Inferior parietal cortex (tissue), 1 donor: ENCODE data around the gene SKIC2.

Source experiments
- DNase-seq: peaks from one replicate; pipeline ENCODE4 v3.0.0-alpha.2; 2016; ENCODE audit errors: extremely low spot score

Gene SKIC2

GRCh38 chr6:31945507-31946369 lies 13.2 kb upstream of the SKIC2 start, which contains the start of gene CFB:
CFB (plus strand) TSS chr6:31946095; CDS start chr6:31946222, 127 bp downstream.
- DNase-seq = no peak

- DNase-seq = no peak
Observed at GRCh38 chr6:31946370-31946885, 12.5 kb upstream of the SKIC2 start.

- DNase-seq = no peak
Observed at GRCh38 chr6:31947070-31947675, 11.8 kb upstream of the SKIC2 start.

DNA sequence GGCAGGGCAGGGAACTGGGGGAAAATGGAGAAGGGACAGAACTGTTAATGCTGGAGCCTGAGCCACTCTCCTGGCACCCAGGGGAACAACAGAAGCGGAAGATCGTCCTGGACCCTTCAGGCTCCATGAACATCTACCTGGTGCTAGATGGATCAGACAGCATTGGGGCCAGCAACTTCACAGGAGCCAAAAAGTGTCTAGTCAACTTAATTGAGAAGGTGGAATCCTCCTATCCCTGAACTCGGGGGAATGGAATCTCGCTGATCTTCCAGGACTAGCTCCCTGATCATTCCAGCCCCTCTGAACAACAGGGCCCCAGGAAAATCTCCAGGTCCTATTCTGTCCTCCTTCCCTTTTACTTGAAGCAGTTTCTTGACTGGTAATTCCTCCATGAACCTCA lies 11.1 kb upstream of the SKIC2 start:
- no peak for DNase-seq

GRCh38 chr6:31948306-31948705 lies 10.7 kb upstream of the SKIC2 start:
- DNase-seq = no peak

DNA sequence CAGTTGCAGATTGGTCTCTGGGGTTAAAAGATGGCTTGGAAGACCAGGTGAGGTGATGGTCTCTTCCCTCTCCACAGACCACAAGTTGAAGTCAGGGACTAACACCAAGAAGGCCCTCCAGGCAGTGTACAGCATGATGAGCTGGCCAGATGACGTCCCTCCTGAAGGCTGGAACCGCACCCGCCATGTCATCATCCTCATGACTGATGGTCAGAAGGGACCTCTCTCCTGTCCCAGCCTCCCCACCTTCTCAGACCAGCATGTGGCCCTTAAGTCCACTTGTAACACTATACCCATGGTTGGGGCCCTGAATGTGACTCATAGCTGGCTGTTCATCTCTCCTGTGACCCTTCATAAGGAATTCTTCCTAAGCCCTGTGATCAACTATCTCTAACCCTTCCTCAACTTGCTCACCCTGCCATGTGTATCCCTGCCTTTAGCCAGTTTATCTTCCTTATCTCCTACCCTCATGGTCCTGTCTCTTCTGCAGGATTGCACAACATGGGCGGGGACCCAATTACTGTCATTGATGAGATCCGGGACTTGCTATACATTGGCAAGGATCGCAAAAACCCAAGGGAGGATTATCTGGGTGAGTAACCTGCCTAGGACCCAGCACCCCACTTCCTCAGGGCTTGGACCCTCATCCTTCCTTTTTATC lies 10.1 kb upstream of the SKIC2 start:
- DNase-seq = peak; percentile 9

GRCh38 chr6:31949926-31950548 lies 8.9 kb upstream of the SKIC2 start:
- DNase-seq = no peak

GRCh38 chr6:31952140-31952805 lies 6.7 kb upstream of the SKIC2 start:
- peak; percentile 47 for DNase-seq

DNA sequence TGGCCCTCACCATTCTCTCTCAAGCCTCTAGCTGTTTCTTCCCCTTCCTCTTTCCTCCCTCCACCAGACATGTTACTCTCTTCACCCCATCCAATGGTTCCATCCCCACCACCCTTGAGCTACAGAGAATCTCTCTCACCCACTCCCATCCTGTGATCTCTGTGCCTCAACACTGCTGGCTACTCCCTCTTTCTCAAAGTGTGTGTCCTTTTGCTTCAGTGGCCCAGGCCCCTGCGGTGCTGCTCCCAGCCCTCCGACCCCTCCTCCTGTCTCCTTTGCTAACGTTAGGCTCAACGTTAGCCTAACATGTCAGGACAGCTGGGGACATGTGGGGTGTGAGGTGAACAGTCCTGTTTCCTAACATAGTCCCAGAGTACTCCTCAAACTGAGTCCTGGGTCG lies 6.1 kb upstream of the SKIC2 start:
- DNase-seq = no peak

DNA sequence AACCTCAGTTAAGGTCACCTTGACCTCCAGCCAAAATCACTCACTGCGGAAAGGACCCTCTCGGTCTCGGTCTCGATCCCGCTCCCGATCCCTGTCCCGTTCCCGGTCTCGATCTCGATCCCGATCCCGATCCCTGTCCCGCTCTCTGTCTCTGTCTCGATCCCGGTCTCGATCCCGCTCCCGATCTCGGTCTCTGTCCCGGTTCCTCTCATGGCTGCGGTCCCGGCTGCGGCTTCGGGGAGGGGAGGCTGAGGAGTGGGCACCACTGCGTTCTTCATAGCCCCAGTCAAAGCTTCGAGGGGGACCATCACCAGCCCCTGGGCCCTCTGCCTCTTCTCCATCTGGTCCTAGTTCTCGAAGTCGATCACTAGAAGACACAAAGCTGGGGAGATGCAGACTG lies 4.5 kb upstream of the SKIC2 start:
- no peak for DNase-seq

DNA sequence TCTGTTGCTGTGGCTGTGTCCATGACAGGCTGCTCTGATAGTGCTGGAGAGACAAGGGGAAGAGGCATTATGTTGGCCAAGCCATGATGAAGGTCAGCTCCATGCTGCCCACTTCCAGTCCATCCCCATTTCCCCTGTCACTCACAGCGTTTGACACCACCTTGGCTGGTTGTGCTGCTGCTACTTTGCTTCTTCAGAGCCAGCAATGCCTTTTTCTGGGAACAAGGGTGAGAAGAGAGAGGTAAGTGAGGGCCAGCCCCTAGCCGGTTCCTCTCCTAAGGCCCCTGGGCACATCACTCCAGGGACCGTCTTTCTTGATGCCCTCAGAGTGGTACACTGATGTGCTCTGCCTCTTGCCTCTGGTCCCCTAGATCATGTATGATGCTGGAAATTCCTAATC lies 2.2 kb upstream of the SKIC2 start:
- DNase-seq = no peak

- no peak for DNase-seq
Observed at GRCh38 chr6:31958412-31958740, 599 bp upstream of the SKIC2 start.

GRCh38 chr6:31961616-31962015 lies 2.6 kb downstream of the SKIC2 start:
- DNase-seq = no peak

GRCh38 chr6:31963921-31964320 lies 4.9 kb downstream of the SKIC2 start:
- DNase-seq = no peak

DNA sequence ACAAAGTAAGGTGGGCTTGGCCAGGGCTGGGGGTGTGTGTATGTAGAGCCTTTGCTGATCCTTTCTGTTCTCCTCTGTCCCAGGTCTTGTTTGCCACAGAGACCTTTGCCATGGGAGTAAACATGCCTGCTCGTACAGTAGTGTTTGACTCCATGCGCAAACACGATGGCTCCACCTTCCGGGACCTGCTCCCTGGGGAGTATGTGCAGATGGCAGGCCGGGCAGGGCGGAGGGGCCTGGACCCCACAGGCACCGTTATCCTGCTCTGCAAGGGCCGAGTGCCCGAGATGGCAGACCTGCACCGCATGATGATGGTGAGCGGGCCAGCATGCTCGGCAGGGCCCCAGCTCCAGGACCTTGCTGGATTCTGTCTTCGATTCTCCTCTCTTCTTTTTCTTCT lies 6.7 kb downstream of the SKIC2 start:
- no peak for DNase-seq

DNA sequence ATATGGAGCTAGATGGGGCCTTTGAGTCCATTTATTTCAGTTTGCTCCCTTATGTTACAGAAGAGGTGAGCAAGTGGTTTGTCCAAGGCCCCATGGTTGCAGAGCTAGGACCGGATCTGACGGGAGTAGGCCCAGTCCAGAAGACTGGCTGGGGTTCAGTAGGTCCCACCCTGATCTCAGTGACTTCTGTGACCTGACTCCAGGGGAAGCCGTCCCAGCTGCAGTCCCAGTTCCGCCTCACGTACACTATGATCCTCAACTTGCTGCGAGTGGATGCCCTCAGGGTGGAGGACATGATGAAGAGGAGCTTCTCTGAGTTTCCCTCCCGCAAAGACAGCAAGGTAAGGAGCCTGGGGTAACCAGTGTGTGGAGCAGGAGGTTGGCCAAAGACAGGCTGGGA lies 7.5 kb downstream of the SKIC2 start:
- no peak for DNase-seq

- DNase-seq = no peak
Observed at GRCh38 chr6:31966997-31967925, 8.3 kb downstream of the SKIC2 start.

GRCh38 chr6:31967926-31968320 lies 8.9 kb downstream of the SKIC2 start:
- DNase-seq = no peak

DNA sequence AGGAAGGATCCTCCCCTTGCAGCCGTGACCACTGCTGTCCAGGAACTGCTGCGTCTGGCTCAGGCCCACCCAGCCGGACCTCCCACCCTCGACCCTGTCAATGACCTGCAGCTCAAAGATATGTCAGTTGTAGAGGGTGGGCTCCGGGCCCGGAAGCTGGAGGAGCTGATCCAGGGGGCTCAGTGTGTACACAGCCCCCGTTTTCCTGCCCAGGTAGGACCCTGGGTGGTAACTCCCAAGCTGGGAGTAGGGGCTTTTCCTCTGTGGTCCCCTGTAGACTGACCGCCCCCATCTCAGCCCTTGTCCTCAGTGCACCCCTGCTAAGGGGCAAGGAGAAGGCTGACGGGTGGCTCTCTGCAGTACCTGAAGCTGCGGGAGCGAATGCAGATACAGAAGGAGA lies 9.4 kb downstream of the SKIC2 start:
- no peak for DNase-seq
